K562 (cell line): Measurements from ENCODE around the gene KIF26B. TPM values are rescaled to one million over a fixed set of nuclear protein-coding genes. Genes with fewer than 3 reads are reported as not detected.

Experiments
- BMI1 ChIP-seq: fragments of 150-350 bp; IDR thresholded peaks from 2 replicates; pipeline ENCODE4 v1.6.1; 2014; ENCODE audit warnings: low read length
- HNRNPL ChIP-seq: fragments of 200-400 bp; formaldehyde crosslinking; IDR thresholded peaks from 2 replicates; pipeline ENCODE4 v1.6.1; 2017; ENCODE audit warnings: low read depth, mild to moderate bottlenecking, low read length
- LARP7 ChIP-seq: fragments of 450-650 bp; IDR thresholded peaks from 2 replicates; pipeline ENCODE4 v1.6.1; 2016
- MAX ChIP-seq: sonication (generic); formaldehyde crosslinking; IDR thresholded peaks from 2 replicates; pipeline ENCODE4 v1.9.0; 2022; ENCODE audit warnings: mild to moderate bottlenecking, missing genetic modification reagents
- RBBP5 ChIP-seq: fragments of 200-600 bp; sonication (generic); IDR thresholded peaks from 2 replicates; pipeline ENCODE4 v1.6.1; 2012; ENCODE audit warnings: borderline replicate concordance, mild to moderate bottlenecking, low read length, control low read depth, inconsistent platforms; ENCODE audit not compliant: insufficient read depth, poor library complexity, severe bottlenecking
- TFAM ChIP-seq: fragments of 250-450 bp; sonication (Bioruptor Pico); conservative IDR thresholded peaks from 2 replicates; pipeline ENCODE4 v1.5.0; 2021; ENCODE audit warnings: mild to moderate bottlenecking, moderate library complexity
- TRIM24 ChIP-seq, 2 experiments: fragments of 450-650 bp; IDR thresholded peaks; 2 replicates each; pipeline ENCODE4 v1.6.1; 2016
- YY1 ChIP-seq, 3 experiments: IDR thresholded peaks; 2 replicates each; pipeline ENCODE4 v1.6.1; 2011; ENCODE audit warnings: low read length in 2 of 3, mild to moderate bottlenecking in 2 of 3, moderate library complexity in 2 of 3, borderline replicate concordance in 1 of 3, control low read depth in 1 of 3, low read depth in 1 of 3; ENCODE audit not compliant: insufficient read depth in 3 of 3, insufficient replicate concordance in 2 of 3, control insufficient read depth in 1 of 3, insufficient read length in 1 of 3; ENCODE audit errors: extremely low read depth in 1 of 3
- ZNF133 ChIP-seq: fragments of 250-450 bp; sonication (Bioruptor Pico); IDR thresholded peaks from 2 replicates; pipeline ENCODE4 v1.4.0; 2020; ENCODE audit warnings: mild to moderate bottlenecking
- ZNF232 ChIP-seq: sonication (generic); formaldehyde crosslinking; IDR thresholded peaks from 2 replicates; pipeline ENCODE4 v1.8.0; 2022; ENCODE audit warnings: mild to moderate bottlenecking, missing genetic modification reagents
- ZNF324 ChIP-seq: fragments of 250-450 bp; sonication (Bioruptor Pico); IDR thresholded peaks from 2 replicates; pipeline ENCODE4 v1.4.0; 2020; ENCODE audit warnings: mild to moderate bottlenecking
- polyA plus RNA-seq, 8 experiments: library from polyadenylated mRNA; depleted of rRNA in 4 of 8; stranded (reverse) in 5 of 8; unstranded in 3 of 8; fragments of >200 nt; fragmentation: Nextera tagmentation in 2 of 8; fragmentation: Illumina TruSeq in 1 of 8; extraction: Ambion mirVana in 2 of 8; extraction: Trizol in 1 of 8; gene quantifications; 2 replicates each; pipeline versions ENCODE4 v1.2.1 to v1.2.3, GENCODE V29; 2011 to 2014; ENCODE audit warnings: inconsistent platforms in 1 of 8, missing spikeins in 1 of 8
- total RNA-seq, 7 experiments: library from RNA; depleted of rRNA in 6 of 7; stranded (reverse); fragments of >200 nt in 6 of 7; fragmentation: Illumina TruSeq in 2 of 7; extraction: Trizol in 2 of 7; gene quantifications; 2 replicates each; pipeline versions ENCODE4 v1.2.1 to v1.2.3, GENCODE V29; 2011 to 2021; ENCODE audit warnings: low replicate concordance in 1 of 7
- TF ChIP-seq, protein P1 (sequence below): fragments of 250-450 bp; sonication (Bioruptor Pico); IDR thresholded peaks from 2 replicates; pipeline ENCODE4 v1.8.0; 2022; ENCODE audit warnings: inconsistent platforms

Gene KIF26B
- total and polyA plus RNA-seq, 9 of the 15 experiments (the other 6 are each of a cell fraction or from before 2014, with no cell fraction given): 0.02 to 0.08 (median 0.03) TPM; not detected in 6

DNA sequence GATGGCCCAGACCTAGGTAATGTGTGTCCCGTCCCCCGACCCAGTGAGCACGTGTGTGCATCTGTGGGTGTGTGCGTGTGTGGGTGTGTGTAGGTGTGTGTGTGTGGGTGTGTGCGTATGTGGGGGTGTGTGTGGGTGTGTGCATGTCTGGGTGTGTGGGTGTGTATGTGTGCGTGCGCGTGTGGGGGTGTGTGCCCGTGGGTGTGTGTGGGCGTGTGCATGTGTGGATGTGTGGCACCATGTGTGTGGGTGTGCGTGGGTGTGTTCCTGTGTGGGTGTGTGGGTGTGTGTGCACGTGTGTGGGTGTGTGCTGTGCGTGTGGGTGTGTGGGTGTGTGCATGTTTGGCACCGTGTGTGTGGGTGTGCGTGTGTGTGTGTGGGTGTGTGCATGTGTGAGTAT, 309.5 kb downstream of the KIF26B start (continued):
- TF ChIP-seq ZNF133 (no peak), LARP7 (no peak), ZNF324 (CRISPR knock-in tag) (no peak), RBBP5 (no peak), TRIM24 (IDR thresholded peaks at IDR 0.05) (peak; percentile 62 to 92; a peak in 3 of 4 replicates), BMI1 (no peak), MAX (CRISPR knock-in tag) (no peak), HNRNPL (no peak), TFAM (CRISPR knock-in tag) (no peak), ZNF232 (CRISPR knock-in tag) (no peak), YY1 (IDR thresholded peaks at IDR 0.05; ENCODE audit: borderline replicate concordance in 1 of 3, control insufficient read depth in 1 of 3, extremely low read depth in 1 of 3, insufficient read depth in 3 of 3, insufficient read length in 1 of 3, insufficient replicate concordance in 2 of 3, low read depth in 1 of 3, low read length in 2 of 3) (no peak)
- TF ChIP-seq, protein P1, sequence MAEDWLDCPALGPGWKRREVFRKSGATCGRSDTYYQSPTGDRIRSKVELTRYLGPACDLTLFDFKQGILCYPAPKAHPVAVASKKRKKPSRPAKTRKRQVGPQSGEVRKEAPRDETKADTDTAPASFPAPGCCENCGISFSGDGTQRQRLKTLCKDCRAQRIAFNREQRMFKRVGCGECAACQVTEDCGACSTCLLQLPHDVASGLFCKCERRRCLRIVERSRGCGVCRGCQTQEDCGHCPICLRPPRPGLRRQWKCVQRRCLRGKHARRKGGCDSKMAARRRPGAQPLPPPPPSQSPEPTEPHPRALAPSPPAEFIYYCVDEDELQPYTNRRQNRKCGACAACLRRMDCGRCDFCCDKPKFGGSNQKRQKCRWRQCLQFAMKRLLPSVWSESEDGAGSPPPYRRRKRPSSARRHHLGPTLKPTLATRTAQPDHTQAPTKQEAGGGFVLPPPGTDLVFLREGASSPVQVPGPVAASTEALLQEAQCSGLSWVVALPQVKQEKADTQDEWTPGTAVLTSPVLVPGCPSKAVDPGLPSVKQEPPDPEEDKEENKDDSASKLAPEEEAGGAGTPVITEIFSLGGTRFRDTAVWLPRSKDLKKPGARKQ (CRISPR knock-in tag): no peak
- TF ChIP-seq, all 486 proteins: peak for 9
